Smooth muscle cell (in vitro differentiated cells): ENCODE data around the gene ASCC1. TPM values are rescaled to one million over a fixed set of nuclear protein-coding genes. Genes with fewer than 3 reads are reported as not detected.

Experiments used
- DNase-seq: peaks from one replicate; lab custom pipeline; 2025; ENCODE audit not compliant: unreplicated experiment; lab: John Stamatoyannopoulos, UW
- H2AFZ ChIP-seq: fragments of 200-600 bp; sonication (generic); 2 replicates; pipeline ENCODE4 v1.6.0; 2016; ENCODE audit warnings: antibody characterized with exemption, low read depth, mild to moderate bottlenecking
- H3F3A ChIP-seq: fragments of 200-600 bp; sonication (generic); 2 replicates; pipeline ENCODE4 v1.6.0; 2017; ENCODE audit warnings: antibody characterized with exemption, low read depth
- H3K27ac ChIP-seq: fragments of 200-600 bp; sonication (generic); 2 replicates; pipeline ENCODE4 v1.5.1; 2016; ENCODE audit warnings: low read depth, mild to moderate bottlenecking
- H3K27me3 ChIP-seq: fragments of 200-600 bp; sonication (generic); 2 replicates; pipeline ENCODE4 v1.6.1; 2016; ENCODE audit warnings: low read depth, mild to moderate bottlenecking
- H3K36me3 ChIP-seq: fragments of 200-600 bp; sonication (generic); 2 replicates; pipeline ENCODE4 v1.5.1; 2016; ENCODE audit warnings: low read depth
- H3K4me1 ChIP-seq: fragments of 200-600 bp; sonication (generic); 2 replicates; pipeline ENCODE4 v1.5.1; 2016; ENCODE audit warnings: low read depth
- H3K4me2 ChIP-seq: fragments of 200-600 bp; sonication (generic); 2 replicates; pipeline ENCODE4 v1.6.0; 2016; ENCODE audit warnings: mild to moderate bottlenecking
- H3K4me3 ChIP-seq: fragments of 200-600 bp; sonication (generic); 2 replicates; pipeline ENCODE4 v1.5.1; 2016; ENCODE audit warnings: mild to moderate bottlenecking
- H3K79me2 ChIP-seq: fragments of 200-600 bp; sonication (generic); 2 replicates; pipeline ENCODE4 v1.6.0; 2016; ENCODE audit warnings: low read depth, mild to moderate bottlenecking
- H3K9ac ChIP-seq: fragments of 200-600 bp; sonication (generic); 2 replicates; pipeline ENCODE4 v1.6.0; 2016; ENCODE audit warnings: low read depth
- H3K9me3 ChIP-seq: fragments of 200-600 bp; sonication (generic); replicated peaks from 2 replicates; pipeline ENCODE4 v1.5.1; 2016; ENCODE audit warnings: low read depth
- H4K20me1 ChIP-seq: fragments of 200-600 bp; sonication (generic); 2 replicates; pipeline ENCODE4 v1.6.0; 2016; ENCODE audit warnings: low read depth
- CTCF ChIP-seq: fragments of 200-600 bp; sonication (generic); IDR thresholded peaks from 2 replicates; pipeline ENCODE4 v1.5.1; 2017; ENCODE audit warnings: borderline replicate concordance, mild to moderate bottlenecking, antibody characterized with exemption; ENCODE audit not compliant: insufficient read depth, poor library complexity, severe bottlenecking
- WGBS: methylation state at CpG from one replicate; pipeline ENCODE4 v1.1.7; 2016; ENCODE audit warnings: low lambda C conversion rate; 5-methylcytosine and 5-hydroxymethylcytosine counted together
- polyA plus RNA-seq: library from polyadenylated mRNA; unstranded; fragments of >200 nt; fragmentation: Nextera tagmentation; extraction: Ambion mirVana; gene quantifications from 2 replicates; pipeline ENCODE4 v1.2.1, GENCODE V29; 2016
- total RNA-seq: library from RNA; depleted of rRNA; stranded (reverse); fragments of >200 nt; gene quantifications from 2 replicates; pipeline ENCODE4 v1.2.3, GENCODE V29; 2014

The ASCC1 gene
- total and polyA plus RNA-seq, 2 experiments from 2014 or later = 24.0 to 28.1 TPM

- Histone ChIP-seq H3K79me2 (no peaks in the 10 kb centered on the region), H3K4me1 (peaks cover 5% of the 10 kb centered on the region), H3K9ac (peak overlapping the region; percentile 31), H3K36me3 (no peaks in the 10 kb centered on the region), H3K9me3 (no peaks in the 10 kb centered on the region), H4K20me1 (no peaks in the 10 kb centered on the region), H3K27me3 (no peaks in the 10 kb centered on the region), H3K4me2 (peak overlapping the region; percentile 55), H3K27ac (peak overlapping the region; percentile 69), H3K4me3 (no peak overlapping the region), H3F3A (peaks cover 19% of the 10 kb centered on the region), H2AFZ (no peak overlapping the region)
- no peak for DNase-seq
- TF ChIP-seq CTCF = no peak
- WGBS = 48% methylated on average over 9 of the region's 9 CpGs
Observed at GRCh38 chr10:72096115-72097000, 119.7 kb downstream of the ASCC1 start.

DNA sequence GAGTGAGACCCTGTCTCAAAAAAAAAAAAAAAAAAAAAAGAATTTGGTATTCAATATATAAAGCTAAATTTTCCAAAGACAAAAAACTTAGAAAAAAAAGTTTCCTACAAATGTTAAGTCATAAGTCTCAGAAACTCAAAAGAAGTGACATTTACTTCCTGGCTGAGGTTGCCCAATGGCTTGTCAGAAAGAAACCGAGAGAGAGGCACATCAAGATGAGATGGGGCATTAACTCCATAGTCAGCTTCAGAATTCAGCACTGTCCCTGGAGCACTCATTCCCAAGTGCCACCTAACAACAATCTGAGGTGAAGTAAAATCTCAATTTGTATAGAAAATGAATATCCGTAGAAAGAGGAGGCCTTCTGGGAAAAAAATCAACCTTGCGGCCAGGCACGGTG lies 120.9 kb downstream of the ASCC1 start:
- peak overlapping the region; percentile 80 for H3K27ac ChIP-seq
- peaks cover 6% of the 10 kb centered on the region for H3K27me3 ChIP-seq
- no peaks in the 10 kb centered on the region for H3K79me2 ChIP-seq
- no peak overlapping the region for H2AFZ ChIP-seq
- no peaks in the 10 kb centered on the region for H4K20me1 ChIP-seq
- H3K9me3 ChIP-seq = no peaks in the 10 kb centered on the region
- H3F3A ChIP-seq = peaks cover 19% of the 10 kb centered on the region
- 95% methylated on average over 4 of the region's 4 CpGs for WGBS
- no peak overlapping the region for H3K4me3 ChIP-seq
- no peak for TF ChIP-seq CTCF
- peaks cover 5% of the 10 kb centered on the region for H3K4me1 ChIP-seq
- no peak for DNase-seq
- H3K4me2 ChIP-seq = no peak overlapping the region
- no peaks in the 10 kb centered on the region for H3K36me3 ChIP-seq
- no peak overlapping the region for H3K9ac ChIP-seq

DNA sequence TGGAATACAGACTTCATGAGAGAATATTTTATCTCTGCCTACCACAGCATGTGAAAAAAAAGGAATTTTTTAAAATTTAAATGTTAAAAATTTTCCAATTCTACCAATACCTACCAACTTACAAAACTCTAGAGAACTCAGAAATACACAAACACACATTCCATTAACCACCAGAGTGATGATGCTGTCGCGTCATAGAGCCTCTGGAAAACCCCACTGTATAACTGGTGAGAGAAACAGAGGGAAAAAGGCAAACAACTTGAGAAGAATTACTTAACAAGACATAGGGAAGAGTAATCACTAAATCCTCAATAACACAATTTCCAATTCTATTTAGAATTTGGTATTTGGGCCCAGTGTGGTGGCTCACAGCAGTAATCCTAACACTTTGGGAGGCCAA lies 121.5 kb downstream of the ASCC1 start:
- DNase-seq = no peak
- Histone ChIP-seq H2AFZ (no peak overlapping the region), H4K20me1 (no peaks in the 10 kb centered on the region), H3K36me3 (no peaks in the 10 kb centered on the region), H3K4me2 (no peak overlapping the region), H3K9me3 (no peaks in the 10 kb centered on the region), H3K27me3 (peaks cover 12% of the 10 kb centered on the region), H3K27ac (peak overlapping the region; percentile 80), H3F3A (peaks cover 15% of the 10 kb centered on the region), H3K4me1 (peaks cover 5% of the 10 kb centered on the region), H3K79me2 (no peaks in the 10 kb centered on the region), H3K9ac (peak overlapping the region; percentile 35), H3K4me3 (no peak overlapping the region)
- no peak for TF ChIP-seq CTCF
- 61% methylated on average over 2 of the region's 2 CpGs for WGBS
